Measurements from ENCODE around the gene ETS1. TPM values are rescaled to one million over a fixed set of nuclear protein-coding genes. Genes with fewer than 3 reads are reported as not detected.

The ETS1 gene
- total RNA-seq, 1 experiment from 2014 or later, result 82.0 TPM

DNA sequence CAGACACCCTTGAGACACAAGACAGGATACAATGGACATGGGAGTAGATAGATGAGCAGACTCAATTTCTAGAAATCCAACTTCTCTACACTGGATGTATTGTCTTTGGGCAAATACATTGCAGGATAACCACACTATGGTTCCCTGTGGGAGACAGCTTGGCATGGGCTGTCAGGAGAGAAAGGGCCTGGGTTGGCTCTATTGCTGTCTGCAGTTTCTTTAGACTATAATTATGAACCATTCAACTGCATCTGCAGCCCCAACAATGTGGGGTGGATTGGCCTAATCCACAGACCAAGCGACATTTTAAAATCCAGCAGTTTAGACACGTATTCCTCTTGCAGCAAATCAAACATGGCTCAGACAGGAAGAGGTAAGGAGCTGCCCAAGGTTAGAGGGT lies 60.3 kb downstream of the ETS1 start:
- no peak overlapping the region for H3K4me3 Mint-ChIP-seq (ENCODE audit: unreplicated experiment)
- peaks cover 33% of the 10 kb centered on the region for H3K4me1 Mint-ChIP-seq (ENCODE audit: insufficient read depth, unreplicated experiment)
- no peak for DNase-seq (ENCODE audit: unreplicated experiment)
- CTCF ChIA-PET, result no interaction called here
- intact Hi-C loops (cut with micrococcal nuclease), result loop anchor here (10.0 kb wide), 1 partner anchor 502 kb away; no protein-coding TSS in a partner anchor
- no peak overlapping the region for H3K27ac Mint-ChIP-seq (ENCODE audit: low read depth, unreplicated experiment)
- no peaks in the 10 kb centered on the region for H3K27me3 Mint-ChIP-seq (ENCODE audit: insufficient read depth, unreplicated experiment)
- H3K36me3 Mint-ChIP-seq (ENCODE audit: insufficient read depth, unreplicated experiment), result no peaks in the 10 kb centered on the region
- TF ChIP-seq, protein P1, sequence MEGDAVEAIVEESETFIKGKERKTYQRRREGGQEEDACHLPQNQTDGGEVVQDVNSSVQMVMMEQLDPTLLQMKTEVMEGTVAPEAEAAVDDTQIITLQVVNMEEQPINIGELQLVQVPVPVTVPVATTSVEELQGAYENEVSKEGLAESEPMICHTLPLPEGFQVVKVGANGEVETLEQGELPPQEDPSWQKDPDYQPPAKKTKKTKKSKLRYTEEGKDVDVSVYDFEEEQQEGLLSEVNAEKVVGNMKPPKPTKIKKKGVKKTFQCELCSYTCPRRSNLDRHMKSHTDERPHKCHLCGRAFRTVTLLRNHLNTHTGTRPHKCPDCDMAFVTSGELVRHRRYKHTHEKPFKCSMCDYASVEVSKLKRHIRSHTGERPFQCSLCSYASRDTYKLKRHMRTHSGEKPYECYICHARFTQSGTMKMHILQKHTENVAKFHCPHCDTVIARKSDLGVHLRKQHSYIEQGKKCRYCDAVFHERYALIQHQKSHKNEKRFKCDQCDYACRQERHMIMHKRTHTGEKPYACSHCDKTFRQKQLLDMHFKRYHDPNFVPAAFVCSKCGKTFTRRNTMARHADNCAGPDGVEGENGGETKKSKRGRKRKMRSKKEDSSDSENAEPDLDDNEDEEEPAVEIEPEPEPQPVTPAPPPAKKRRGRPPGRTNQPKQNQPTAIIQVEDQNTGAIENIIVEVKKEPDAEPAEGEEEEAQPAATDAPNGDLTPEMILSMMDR (IDR thresholded peaks at IDR 0.05; ENCODE audit: unreplicated experiment), result no peak
- H3K9me3 Mint-ChIP-seq (ENCODE audit: unreplicated experiment), result no peaks in the 10 kb centered on the region
- no TSS peak for BruUV-seq (replicated peaks)
- POLR2A ChIA-PET, result interaction anchor here (0.6 kb wide), 2 partner anchors 42 to 876 kb away, joined by 3 read pairs; no protein-coding TSS in a partner anchor

- ChIA-PET CTCF (interaction anchor here (0.7 kb wide), 2 partner anchors 308 to 1622 kb away, joined by 3 read pairs; no protein-coding TSS in a partner anchor), POLR2A (interaction anchor here (0.6 to 0.7 kb wide), 3 partner anchors 301 to 1544 kb away, joined by 3 read pairs; partner anchors contain the start of gene APLP2)
- Mint-ChIP-seq H3K36me3 (ENCODE audit: insufficient read depth, unreplicated experiment) (no peaks in the 10 kb centered on the region), H3K27me3 (ENCODE audit: insufficient read depth, unreplicated experiment) (no peaks in the 10 kb centered on the region), H3K4me1 (ENCODE audit: insufficient read depth, unreplicated experiment) (peaks cover 35% of the 10 kb centered on the region), H3K9me3 (ENCODE audit: unreplicated experiment) (no peaks in the 10 kb centered on the region), H3K4me3 (ENCODE audit: unreplicated experiment) (no peak overlapping the region), H3K27ac (ENCODE audit: low read depth, unreplicated experiment) (no peak overlapping the region)
- TF ChIP-seq, protein P1 (IDR thresholded peaks at IDR 0.05; ENCODE audit: unreplicated experiment), result no peak
- BruUV-seq (replicated peaks), result no TSS peak
- intact Hi-C loops (cut with micrococcal nuclease), result loop anchor here (10.0 kb wide), 1 partner anchor 501 kb away; no protein-coding TSS in a partner anchor
- no peak for DNase-seq (ENCODE audit: unreplicated experiment)
Observed at GRCh38 chr11:128525411-128526243, 61.7 kb downstream of the ETS1 start.

DNA sequence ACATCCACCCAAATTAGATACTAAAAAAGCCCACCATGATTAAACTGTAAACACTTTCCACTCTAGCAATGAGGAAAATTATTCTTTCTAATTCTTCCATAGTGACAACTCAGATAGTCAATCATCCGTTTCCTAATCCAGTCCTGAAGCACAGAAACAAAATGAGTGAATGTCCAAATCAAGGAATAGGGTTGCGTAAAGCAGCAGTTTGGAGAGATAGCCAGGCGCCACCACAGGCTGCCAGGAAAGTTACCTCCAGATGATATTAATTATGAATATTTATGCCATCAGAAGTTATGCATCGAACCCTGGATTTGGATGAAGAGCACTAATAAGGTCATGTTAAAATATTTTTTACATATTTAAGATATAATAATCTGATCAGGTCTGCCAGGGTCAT lies 63.2 kb downstream of the ETS1 start:
- no peak overlapping the region for H3K4me3 Mint-ChIP-seq (ENCODE audit: unreplicated experiment)
- H3K36me3 Mint-ChIP-seq (ENCODE audit: insufficient read depth, unreplicated experiment), result peaks cover 4% of the 10 kb centered on the region
- peak; percentile 68 for DNase-seq (ENCODE audit: unreplicated experiment)
- intact Hi-C loops (cut with micrococcal nuclease), result loop anchor here (5.0 to 10.0 kb wide), 4 partner anchors 77 to 499 kb away; no protein-coding TSS in a partner anchor
- no peaks in the 10 kb centered on the region for H3K9me3 Mint-ChIP-seq (ENCODE audit: unreplicated experiment)
- TF ChIP-seq, protein P1 (IDR thresholded peaks at IDR 0.05; ENCODE audit: unreplicated experiment), result no peak
- no TSS peak for BruUV-seq (replicated peaks)
- H3K4me1 Mint-ChIP-seq (ENCODE audit: insufficient read depth, unreplicated experiment), result peaks cover 36% of the 10 kb centered on the region
- POLR2A ChIA-PET, result interaction anchor here (0.6 to 1.8 kb wide), 9 partner anchors 11 to 484 kb away, joined by 3 to 13 read pairs (median 6); no protein-coding TSS in a partner anchor
- H3K27me3 Mint-ChIP-seq (ENCODE audit: insufficient read depth, unreplicated experiment), result no peaks in the 10 kb centered on the region
- H3K27ac Mint-ChIP-seq (ENCODE audit: low read depth, unreplicated experiment), result peak overlapping the region; percentile 79
- CTCF ChIA-PET, result interaction anchor here (0.6 to 1.7 kb wide), 5 partner anchors 18 to 207 kb away, joined by 3 to 5 read pairs (median 3); no protein-coding TSS in a partner anchor

- Mint-ChIP-seq H3K27me3 (ENCODE audit: insufficient read depth, unreplicated experiment) (no peaks in the 10 kb centered on the region), H3K4me1 (ENCODE audit: insufficient read depth, unreplicated experiment) (peaks cover 41% of the 10 kb centered on the region), H3K4me3 (ENCODE audit: unreplicated experiment) (peak overlapping the region; percentile 78), H3K36me3 (ENCODE audit: insufficient read depth, unreplicated experiment) (peaks cover 4% of the 10 kb centered on the region), H3K27ac (ENCODE audit: low read depth, unreplicated experiment) (peak overlapping the region; percentile 79), H3K9me3 (ENCODE audit: unreplicated experiment) (no peaks in the 10 kb centered on the region)
- no TSS peak for BruUV-seq (replicated peaks)
- ChIA-PET CTCF (interaction anchor here (0.5 to 1.7 kb wide), 7 partner anchors 18 to 206 kb away, joined by 3 to 5 read pairs (median 4); no protein-coding TSS in a partner anchor), POLR2A (interaction anchor here (0.6 to 1.8 kb wide), 14 partner anchors 9 to 484 kb away, joined by 3 to 13 read pairs (median 6); no protein-coding TSS in a partner anchor)
- TF ChIP-seq, protein P1 (IDR thresholded peaks at IDR 0.05; ENCODE audit: unreplicated experiment), result no peak
- intact Hi-C loops (cut with micrococcal nuclease), result loop anchor here (5.0 to 10.0 kb wide), 4 partner anchors 76 to 499 kb away; no protein-coding TSS in a partner anchor
- DNase-seq (ENCODE audit: unreplicated experiment), result peak; percentile 33
Observed at GRCh38 chr11:128523641-128524040, 63.7 kb downstream of the ETS1 start.
